ENCODE results near the gene KCND3. TPM values are rescaled to one million over a fixed set of nuclear protein-coding genes. Genes with fewer than 3 reads are reported as not detected.
A peak's percentile ranks its signal among the peaks of the same experiment; 100 is the strongest.

The KCND3 gene
- total RNA-seq, 1 experiment from 2014 or later: 0.08 TPM

- no peak for DNase-seq (ENCODE audit: low spot score)
Observed at GRCh38 chr1:111959436-111959835, 30.0 kb downstream of the KCND3 start.

GRCh38 chr1:111958851-111959250, 30.6 kb downstream of the KCND3 start:
- DNase-seq (ENCODE audit: low spot score): no peak

GRCh38 chr1:111958075-111958474, 31.4 kb downstream of the KCND3 start:
- DNase-seq (ENCODE audit: low spot score): no peak

GRCh38 chr1:111956155-111956771, 33.2 kb downstream of the KCND3 start:
- DNase-seq (ENCODE audit: low spot score): no peak

GRCh38 chr1:111955755-111956154, 33.7 kb downstream of the KCND3 start:
- no peak for DNase-seq (ENCODE audit: low spot score)

- DNase-seq (ENCODE audit: low spot score): no peak
Observed at GRCh38 chr1:111953797-111954196, 35.7 kb downstream of the KCND3 start.

GRCh38 chr1:111952125-111952657, 37.3 kb downstream of the KCND3 start:
- no peak for DNase-seq (ENCODE audit: low spot score)

GRCh38 chr1:111948209-111949171, 41.0 kb downstream of the KCND3 start:
- DNase-seq (ENCODE audit: low spot score): peak; percentile 33

- DNase-seq (ENCODE audit: low spot score): no peak
Observed at GRCh38 chr1:111943846-111944749, 45.4 kb downstream of the KCND3 start.

- DNase-seq (ENCODE audit: low spot score): no peak
Observed at GRCh38 chr1:111943066-111943465, 46.4 kb downstream of the KCND3 start.

GRCh38 chr1:111938536-111938935, 50.9 kb downstream of the KCND3 start:
- DNase-seq (ENCODE audit: low spot score): no peak

GRCh38 chr1:111938123-111938522, 51.3 kb downstream of the KCND3 start:
- DNase-seq (ENCODE audit: low spot score): no peak

- no peak for DNase-seq (ENCODE audit: low spot score)
Observed at GRCh38 chr1:111937147-111937725, 52.2 kb downstream of the KCND3 start.

GRCh38 chr1:111934106-111934852, 55.2 kb downstream of the KCND3 start:
- no peak for DNase-seq (ENCODE audit: low spot score)

GRCh38 chr1:111930356-111930755, 59.1 kb downstream of the KCND3 start:
- no peak for DNase-seq (ENCODE audit: low spot score)

GRCh38 chr1:111928531-111928930, 60.9 kb downstream of the KCND3 start:
- no peak for DNase-seq (ENCODE audit: low spot score)

GRCh38 chr1:111927652-111928051, 61.8 kb downstream of the KCND3 start:
- DNase-seq (ENCODE audit: low spot score): no peak

- no peak for DNase-seq (ENCODE audit: low spot score)
Observed at GRCh38 chr1:111924786-111925185, 64.7 kb downstream of the KCND3 start.

GRCh38 chr1:111923766-111924165, 65.7 kb downstream of the KCND3 start:
- no peak for DNase-seq (ENCODE audit: low spot score)

- DNase-seq (ENCODE audit: low spot score): no peak
Observed at GRCh38 chr1:111921948-111922347, 67.5 kb downstream of the KCND3 start.

All from H4 (cell line).